HepG2 (cell line): ENCODE data around the gene ADGRG6. TPM values are rescaled to one million over a fixed set of nuclear protein-coding genes. Genes with fewer than 3 reads are reported as not detected.

Source experiments
- FOXC1 ChIP-seq: sonication (generic); formaldehyde crosslinking; IDR thresholded peaks from 2 replicates; pipeline ENCODE4 v1.8.0; 2022; ENCODE audit warnings: mild to moderate bottlenecking, missing genetic modification reagents, borderline replicate concordance
- FOXK2 ChIP-seq: fragments of 450-650 bp; IDR thresholded peaks from 2 replicates; pipeline ENCODE4 v1.6.1; 2016
- GATAD2A ChIP-seq: IDR thresholded peaks from 2 replicates; pipeline ENCODE4 v1.6.1; 2016
- HNRNPUL1 ChIP-seq: fragments of 200-400 bp; formaldehyde crosslinking; IDR thresholded peaks from 2 replicates; pipeline ENCODE4 v1.6.1; 2017; ENCODE audit warnings: low read depth, mild to moderate bottlenecking, low read length, moderate library complexity
- HOXA9 ChIP-seq: sonication (generic); formaldehyde crosslinking; IDR thresholded peaks from 2 replicates; pipeline ENCODE4 v1.8.1; 2022; ENCODE audit warnings: missing genetic modification reagents, mild to moderate bottlenecking, moderate library complexity, borderline replicate concordance
- IRX3 ChIP-seq: sonication (generic); formaldehyde crosslinking; IDR thresholded peaks from 2 replicates; pipeline ENCODE4 v1.8.1; 2023; ENCODE audit warnings: mild to moderate bottlenecking, low read depth, missing genetic modification reagents, borderline replicate concordance
- NCOA2 ChIP-seq: sonication (generic); formaldehyde crosslinking; IDR thresholded peaks from 2 replicates; pipeline ENCODE4 v1.8.0; 2022; ENCODE audit warnings: inconsistent platforms
- NFATC3 ChIP-seq: sonication (generic); formaldehyde crosslinking; IDR thresholded peaks from 2 replicates; pipeline ENCODE4 v1.5.1; 2020; ENCODE audit warnings: mild to moderate bottlenecking, missing genetic modification reagents
- NFYB ChIP-seq: sonication (generic); formaldehyde crosslinking; IDR thresholded peaks from 2 replicates; pipeline ENCODE4 v1.4.0; 2020; ENCODE audit warnings: missing genetic modification reagents
- REL ChIP-seq: sonication (generic); formaldehyde crosslinking; conservative IDR thresholded peaks from 2 replicates; pipeline ENCODE4 v1.8.0; 2022; ENCODE audit warnings: mild to moderate bottlenecking, missing genetic modification reagents, moderate library complexity
- RXRB ChIP-seq: IDR thresholded peaks from 2 replicates; pipeline ENCODE4 v1.6.1; 2016; ENCODE audit warnings: borderline replicate concordance, missing genetic modification reagents, missing compliant biosample characterization
- SMAD1 ChIP-seq: sonication (generic); formaldehyde crosslinking; IDR thresholded peaks from 2 replicates; pipeline ENCODE4 v1.4.0; 2020; ENCODE audit warnings: missing genetic modification reagents, low read depth, mild to moderate bottlenecking, borderline replicate concordance
- STAG1 ChIP-seq: sonication (generic); formaldehyde crosslinking; IDR thresholded peaks from 2 replicates; pipeline ENCODE4 v1.4.0; 2020; ENCODE audit warnings: missing genetic modification reagents
- ZKSCAN8 ChIP-seq: IDR thresholded peaks from 2 replicates; pipeline ENCODE4 v1.6.1; 2016; ENCODE audit warnings: borderline replicate concordance, missing genetic modification reagents, missing compliant biosample characterization
- ZNF251 ChIP-seq: sonication (generic); formaldehyde crosslinking; IDR thresholded peaks from 2 replicates; pipeline ENCODE4 v1.9.0; 2021; ENCODE audit warnings: mild to moderate bottlenecking, missing genetic modification reagents
- ZNF256 ChIP-seq: sonication (generic); formaldehyde crosslinking; conservative IDR thresholded peaks from 2 replicates; pipeline ENCODE4 v1.4.0; 2020; ENCODE audit warnings: missing genetic modification reagents
- ZNF274 ChIP-seq: sonication (generic); formaldehyde crosslinking; IDR thresholded peaks from 2 replicates; pipeline ENCODE4 v1.5.1; 2020; ENCODE audit warnings: mild to moderate bottlenecking, missing genetic modification reagents
- ZNF614 ChIP-seq: IDR thresholded peaks from 2 replicates; pipeline ENCODE4 v1.6.1; 2018; ENCODE audit warnings: missing biosample characterization, missing genetic modification reagents, inconsistent platforms, borderline replicate concordance
- ZNF652 ChIP-seq: IDR thresholded peaks from 2 replicates; pipeline ENCODE4 v1.6.1; 2016; ENCODE audit warnings: low read depth, borderline replicate concordance
- polyA plus RNA-seq, 8 experiments: library from polyadenylated mRNA; depleted of rRNA in 3 of 8; stranded (reverse) in 7 of 8; unstranded in 1 of 8; fragments of >200 nt; fragmentation: Illumina TruSeq in 4 of 8; extraction: Trizol in 4 of 8; gene quantifications; 2 replicates each; pipeline versions ENCODE4 v1.2.1 to v1.2.3, GENCODE V29; 2011 to 2016; ENCODE audit warnings: low read depth in 4 of 8, missing spikeins in 1 of 8, mixed read lengths in 1 of 8; ENCODE audit not compliant: insufficient read depth in 1 of 8
- total RNA-seq, 5 experiments: library from RNA; depleted of rRNA; stranded (reverse); fragments of >200 nt; fragmentation: Illumina TruSeq; extraction: Trizol; gene quantifications; 2 replicates each; pipeline ENCODE4 v1.2.3, GENCODE V29; 2016; ENCODE audit warnings: low read depth in 1 of 5
- TF ChIP-seq, protein P1 (sequence below): sonication (generic); formaldehyde crosslinking; IDR thresholded peaks from 2 replicates; pipeline ENCODE4 v1.5.0; 2020; ENCODE audit warnings: mild to moderate bottlenecking, missing genetic modification reagents, moderate library complexity
- TF ChIP-seq, protein P2 (sequence below): sonication (generic); formaldehyde crosslinking; IDR thresholded peaks from 2 replicates; pipeline ENCODE4 v1.4.0; 2020; ENCODE audit warnings: missing genetic modification reagents
- TF ChIP-seq, protein P3 (sequence below): sonication (generic); formaldehyde crosslinking; IDR thresholded peaks from 2 replicates; pipeline ENCODE4 v1.4.0; 2020; ENCODE audit warnings: mild to moderate bottlenecking, missing genetic modification reagents
- TF ChIP-seq, protein P4 (sequence below): IDR thresholded peaks from 2 replicates; pipeline ENCODE4 v1.6.1; 2016

The ADGRG6 gene
- total and polyA plus RNA-seq, 2 of the 13 experiments (the other 11 are each of a cell fraction or from before 2014, with no cell fraction given) = 129 to 249 TPM

DNA sequence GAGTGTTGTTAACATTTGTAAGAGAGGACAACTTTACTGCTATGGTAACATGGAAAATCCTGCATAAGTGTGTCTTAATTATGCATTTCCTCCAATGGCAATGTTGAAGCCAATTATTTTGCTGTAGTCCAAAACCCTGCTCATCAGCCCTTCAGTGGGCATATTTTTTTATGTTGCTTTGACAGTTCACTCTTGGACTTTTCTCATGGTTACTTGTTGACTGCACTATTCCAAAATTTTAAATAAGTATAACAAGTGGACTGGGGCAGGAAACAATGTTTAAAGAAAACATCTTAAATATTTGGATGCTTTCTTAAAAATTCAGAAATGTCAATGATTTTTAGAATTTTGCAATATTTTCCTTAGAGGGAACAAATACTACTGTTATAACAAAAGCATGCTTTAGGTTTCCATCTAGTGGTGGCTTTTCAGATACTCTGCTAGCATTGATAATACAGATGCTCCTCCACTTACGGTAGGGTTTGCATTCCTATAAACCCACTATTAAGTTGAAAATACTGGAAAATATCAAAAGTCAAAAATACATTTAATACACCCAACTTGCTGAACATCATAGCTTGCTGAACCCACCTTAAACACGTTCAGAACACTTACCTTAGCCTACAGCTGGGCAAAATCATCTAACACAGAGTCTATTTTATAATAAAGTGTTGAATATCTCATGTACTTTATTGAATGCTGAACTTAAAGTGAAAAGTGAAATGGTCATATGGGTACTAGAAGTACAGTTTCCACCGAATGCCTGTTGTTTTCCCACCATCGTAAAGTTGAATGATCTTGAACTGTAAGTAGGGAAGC is 86.4 kb downstream of the ADGRG6 start (continued):
- TF ChIP-seq ZNF274 = no peak
- TF ChIP-seq FOXC1 (CRISPR knock-in tag) = no peak
- TF ChIP-seq SMAD1 (CRISPR knock-in tag) = no peak
- TF ChIP-seq ZNF256 (CRISPR knock-in tag) = no peak
- TF ChIP-seq IRX3 (CRISPR knock-in tag) = no peak
- TF ChIP-seq ZNF251 (CRISPR knock-in tag) = no peak
- no peak for TF ChIP-seq NFYB (CRISPR knock-in tag)
- TF ChIP-seq NFATC3 = no peak
- peak; percentile 37; the same call in 1 of the 2 replicates for TF ChIP-seq ZNF652 (CRISPR knock-in tag)
- 0 out of 2 replicates have a peak, but pooled peaks have one; percentile 42 for TF ChIP-seq NCOA2 (CRISPR knock-in tag)
- TF ChIP-seq, protein P1, sequence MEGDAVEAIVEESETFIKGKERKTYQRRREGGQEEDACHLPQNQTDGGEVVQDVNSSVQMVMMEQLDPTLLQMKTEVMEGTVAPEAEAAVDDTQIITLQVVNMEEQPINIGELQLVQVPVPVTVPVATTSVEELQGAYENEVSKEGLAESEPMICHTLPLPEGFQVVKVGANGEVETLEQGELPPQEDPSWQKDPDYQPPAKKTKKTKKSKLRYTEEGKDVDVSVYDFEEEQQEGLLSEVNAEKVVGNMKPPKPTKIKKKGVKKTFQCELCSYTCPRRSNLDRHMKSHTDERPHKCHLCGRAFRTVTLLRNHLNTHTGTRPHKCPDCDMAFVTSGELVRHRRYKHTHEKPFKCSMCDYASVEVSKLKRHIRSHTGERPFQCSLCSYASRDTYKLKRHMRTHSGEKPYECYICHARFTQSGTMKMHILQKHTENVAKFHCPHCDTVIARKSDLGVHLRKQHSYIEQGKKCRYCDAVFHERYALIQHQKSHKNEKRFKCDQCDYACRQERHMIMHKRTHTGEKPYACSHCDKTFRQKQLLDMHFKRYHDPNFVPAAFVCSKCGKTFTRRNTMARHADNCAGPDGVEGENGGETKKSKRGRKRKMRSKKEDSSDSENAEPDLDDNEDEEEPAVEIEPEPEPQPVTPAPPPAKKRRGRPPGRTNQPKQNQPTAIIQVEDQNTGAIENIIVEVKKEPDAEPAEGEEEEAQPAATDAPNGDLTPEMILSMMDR (CRISPR knock-in tag) = peak; percentile 76
- peak; percentile 54; the same call in 1 of the 2 replicates for TF ChIP-seq RXRB (CRISPR knock-in tag)
- peak; percentile 60; the same call in 1 of the 2 replicates for TF ChIP-seq ZKSCAN8 (CRISPR knock-in tag)
- 0 out of 2 replicates have a peak, but pooled peaks have one; percentile 72 for TF ChIP-seq GATAD2A
- TF ChIP-seq, protein P2, sequence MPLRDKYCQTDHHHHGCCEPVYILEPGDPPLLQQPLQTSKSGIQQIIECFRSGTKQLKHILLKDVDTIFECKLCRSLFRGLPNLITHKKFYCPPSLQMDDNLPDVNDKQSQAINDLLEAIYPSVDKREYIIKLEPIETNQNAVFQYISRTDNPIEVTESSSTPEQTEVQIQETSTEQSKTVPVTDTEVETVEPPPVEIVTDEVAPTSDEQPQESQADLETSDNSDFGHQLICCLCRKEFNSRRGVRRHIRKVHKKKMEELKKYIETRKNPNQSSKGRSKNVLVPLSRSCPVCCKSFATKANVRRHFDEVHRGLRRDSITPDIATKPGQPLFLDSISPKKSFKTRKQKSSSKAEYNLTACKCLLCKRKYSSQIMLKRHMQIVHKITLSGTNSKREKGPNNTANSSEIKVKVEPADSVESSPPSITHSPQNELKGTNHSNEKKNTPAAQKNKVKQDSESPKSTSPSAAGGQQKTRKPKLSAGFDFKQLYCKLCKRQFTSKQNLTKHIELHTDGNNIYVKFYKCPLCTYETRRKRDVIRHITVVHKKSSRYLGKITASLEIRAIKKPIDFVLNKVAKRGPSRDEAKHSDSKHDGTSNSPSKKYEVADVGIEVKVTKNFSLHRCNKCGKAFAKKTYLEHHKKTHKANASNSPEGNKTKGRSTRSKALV (CRISPR knock-in tag) = no peak
- TF ChIP-seq REL (CRISPR knock-in tag) = no peak
- TF ChIP-seq FOXK2 = no peak
- TF ChIP-seq, protein P3, sequence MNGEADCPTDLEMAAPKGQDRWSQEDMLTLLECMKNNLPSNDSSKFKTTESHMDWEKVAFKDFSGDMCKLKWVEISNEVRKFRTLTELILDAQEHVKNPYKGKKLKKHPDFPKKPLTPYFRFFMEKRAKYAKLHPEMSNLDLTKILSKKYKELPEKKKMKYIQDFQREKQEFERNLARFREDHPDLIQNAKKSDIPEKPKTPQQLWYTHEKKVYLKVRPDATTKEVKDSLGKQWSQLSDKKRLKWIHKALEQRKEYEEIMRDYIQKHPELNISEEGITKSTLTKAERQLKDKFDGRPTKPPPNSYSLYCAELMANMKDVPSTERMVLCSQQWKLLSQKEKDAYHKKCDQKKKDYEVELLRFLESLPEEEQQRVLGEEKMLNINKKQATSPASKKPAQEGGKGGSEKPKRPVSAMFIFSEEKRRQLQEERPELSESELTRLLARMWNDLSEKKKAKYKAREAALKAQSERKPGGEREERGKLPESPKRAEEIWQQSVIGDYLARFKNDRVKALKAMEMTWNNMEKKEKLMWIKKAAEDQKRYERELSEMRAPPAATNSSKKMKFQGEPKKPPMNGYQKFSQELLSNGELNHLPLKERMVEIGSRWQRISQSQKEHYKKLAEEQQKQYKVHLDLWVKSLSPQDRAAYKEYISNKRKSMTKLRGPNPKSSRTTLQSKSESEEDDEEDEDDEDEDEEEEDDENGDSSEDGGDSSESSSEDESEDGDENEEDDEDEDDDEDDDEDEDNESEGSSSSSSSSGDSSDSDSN = no peak
- TF ChIP-seq STAG1 = peak; percentile 86
- 0 out of 2 replicates have a peak, but pooled peaks have one; percentile 26 for TF ChIP-seq ZNF614
- TF ChIP-seq, protein P4, sequence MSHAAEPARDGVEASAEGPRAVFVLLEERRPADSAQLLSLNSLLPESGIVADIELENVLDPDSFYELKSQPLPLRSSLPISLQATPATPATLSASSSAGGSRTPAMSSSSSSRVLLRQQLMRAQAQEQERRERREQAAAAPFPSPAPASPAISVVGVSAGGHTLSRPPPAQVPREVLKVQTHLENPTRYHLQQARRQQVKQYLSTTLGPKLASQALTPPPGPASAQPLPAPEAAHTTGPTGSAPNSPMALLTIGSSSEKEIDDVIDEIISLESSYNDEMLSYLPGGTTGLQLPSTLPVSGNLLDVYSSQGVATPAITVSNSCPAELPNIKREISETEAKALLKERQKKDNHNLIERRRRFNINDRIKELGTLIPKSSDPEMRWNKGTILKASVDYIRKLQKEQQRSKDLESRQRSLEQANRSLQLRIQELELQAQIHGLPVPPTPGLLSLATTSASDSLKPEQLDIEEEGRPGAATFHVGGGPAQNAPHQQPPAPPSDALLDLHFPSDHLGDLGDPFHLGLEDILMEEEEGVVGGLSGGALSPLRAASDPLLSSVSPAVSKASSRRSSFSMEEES (CRISPR knock-in tag) = no peak
- no peak for TF ChIP-seq HOXA9
- TF ChIP-seq HNRNPUL1 = peak; percentile 18; the same call in 1 of the 2 replicates
